GM21447 (cell line): Measurements from ENCODE around the gene SSTR5.
"Not testable (repeated sequence)": the region's sequence is repeated elsewhere in the genome, so short reads cannot be mapped to it uniquely, and the experiment has no call there.

ENCODE experiments used
- ATAC-seq: cut with Tn5 transposase; IDR thresholded peaks from one replicate; pipeline ENCODE4 v1.9.1; 2021; ENCODE audit not compliant: unreplicated experiment

SSTR5 gene

GRCh38 chr16:1072526-1073261, at the start of gene SSTR5:
Gene SSTR5, plus strand, starts transcription at chr16:1072747. Its CDS starts 6,122 bp downstream, at chr16:1078869.
- ATAC-seq: no peak

GRCh38 chr16:1024138-1024537, 48.4 kb upstream of the SSTR5 start:
- ATAC-seq: no peak

GRCh38 chr16:1025183-1025809, 47.3 kb upstream of the SSTR5 start:
- not testable (repeated sequence) for ATAC-seq

GRCh38 chr16:1026057-1026783, 46.3 kb upstream of the SSTR5 start:
- ATAC-seq: no peak

GRCh38 chr16:1026784-1027500, 45.6 kb upstream of the SSTR5 start:
- ATAC-seq: no peak

- no peak for ATAC-seq
Measured at GRCh38 chr16:1027501-1027815, 45.1 kb upstream of the SSTR5 start.

- no peak for ATAC-seq
Measured at GRCh38 chr16:1028056-1028455, 44.5 kb upstream of the SSTR5 start.

- no peak for ATAC-seq
Measured at GRCh38 chr16:1028524-1029258, 43.9 kb upstream of the SSTR5 start.

- ATAC-seq: no peak
Measured at GRCh38 chr16:1029259-1029545, 43.3 kb upstream of the SSTR5 start.

GRCh38 chr16:1030473-1030901, 42.1 kb upstream of the SSTR5 start:
- ATAC-seq: no peak

GRCh38 chr16:1031666-1032065, 40.9 kb upstream of the SSTR5 start:
- ATAC-seq: no peak

GRCh38 chr16:1032607-1033006, 39.9 kb upstream of the SSTR5 start:
- no peak for ATAC-seq

- ATAC-seq: no peak
Measured at GRCh38 chr16:1033128-1033679, 39.3 kb upstream of the SSTR5 start.

GRCh38 chr16:1034230-1035065, 38.1 kb upstream of the SSTR5 start:
- no peak for ATAC-seq

- no peak for ATAC-seq
Measured at GRCh38 chr16:1035066-1035415, 37.5 kb upstream of the SSTR5 start.

- no peak for ATAC-seq
Measured at GRCh38 chr16:1036166-1036565, 36.4 kb upstream of the SSTR5 start.

- ATAC-seq: no peak
Measured at GRCh38 chr16:1036726-1037393, 35.7 kb upstream of the SSTR5 start.

- ATAC-seq: no peak
Measured at GRCh38 chr16:1037394-1038257, 34.9 kb upstream of the SSTR5 start.
